HG03460 (cell line): ENCODE results near the gene APBA2.
"Not testable (repeated sequence)": the region's sequence is repeated elsewhere in the genome, so short reads cannot be mapped to it uniquely, and the experiment has no call there.

Experiments
- ATAC-seq: cut with Tn5 transposase; IDR thresholded peaks from one replicate; pipeline ENCODE4 v1.9.1; 2021; ENCODE audit not compliant: unreplicated experiment

APBA2 gene

DNA sequence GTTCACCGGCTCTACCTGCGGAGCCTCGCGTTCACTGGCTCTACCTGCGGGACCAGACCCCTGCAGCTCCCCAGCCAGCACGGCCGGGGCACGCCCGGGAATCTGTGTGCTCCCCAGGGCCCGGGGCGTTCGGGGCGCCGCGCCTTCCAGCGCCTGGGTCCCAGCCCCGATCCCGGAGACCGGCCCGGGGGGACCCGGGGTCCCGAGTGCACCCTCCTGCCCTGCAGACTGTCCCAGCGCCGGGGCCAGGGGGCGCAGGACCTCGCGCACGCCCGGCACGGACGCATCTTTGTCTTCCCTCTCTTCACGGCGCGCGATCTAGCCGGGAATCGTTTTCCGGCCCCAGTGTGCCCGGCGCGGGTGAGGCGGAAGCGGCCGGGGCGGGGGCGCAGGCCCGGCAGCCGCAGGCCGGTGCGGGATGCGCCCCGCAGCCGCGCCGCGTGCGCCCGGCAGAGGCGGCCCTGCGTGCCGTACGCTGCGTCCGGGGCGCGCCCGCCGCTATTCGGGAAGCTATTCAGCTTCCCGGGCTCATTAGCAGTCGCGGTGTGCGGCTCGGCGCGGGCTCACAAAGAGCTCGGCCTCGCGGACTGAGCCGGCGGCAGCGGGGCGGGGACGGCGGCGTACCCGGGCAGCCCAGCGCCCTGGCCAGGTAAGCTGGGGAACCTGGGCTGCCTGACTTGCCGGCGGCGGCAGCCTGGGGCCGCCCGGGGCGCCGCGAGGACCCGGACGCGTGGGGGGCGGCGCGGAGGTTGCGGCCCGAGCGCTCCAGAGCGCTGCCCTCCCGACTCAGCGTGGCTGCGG lies at the start of gene APBA2:
Gene APBA2, plus strand, starts transcription at position 345 of the 801 bp plus-strand sequence. CDS start 167,911 bp downstream, outside the sequence.
- no peak for ATAC-seq

DNA sequence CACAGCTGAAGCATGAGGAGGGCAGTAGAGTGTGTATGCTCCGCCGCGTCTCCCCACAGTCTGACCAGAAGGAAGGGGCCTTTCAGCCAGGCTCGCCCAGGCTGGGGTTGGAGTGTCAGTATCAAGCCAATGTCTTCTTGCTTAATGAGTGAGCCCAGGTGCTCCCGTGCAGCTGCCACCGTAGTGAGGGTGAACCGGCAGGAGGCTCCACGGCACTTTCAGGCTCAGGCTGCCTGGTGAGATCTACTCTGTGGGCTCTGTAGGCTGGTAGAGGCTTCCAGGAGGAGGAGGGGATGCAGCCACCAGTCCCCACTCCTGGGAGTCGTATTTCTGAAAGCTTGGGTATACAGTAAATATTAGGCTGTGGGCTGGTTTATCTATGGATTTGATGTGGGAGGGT lies 45.5 kb upstream of the APBA2 start:
- ATAC-seq, result not testable (repeated sequence)

DNA sequence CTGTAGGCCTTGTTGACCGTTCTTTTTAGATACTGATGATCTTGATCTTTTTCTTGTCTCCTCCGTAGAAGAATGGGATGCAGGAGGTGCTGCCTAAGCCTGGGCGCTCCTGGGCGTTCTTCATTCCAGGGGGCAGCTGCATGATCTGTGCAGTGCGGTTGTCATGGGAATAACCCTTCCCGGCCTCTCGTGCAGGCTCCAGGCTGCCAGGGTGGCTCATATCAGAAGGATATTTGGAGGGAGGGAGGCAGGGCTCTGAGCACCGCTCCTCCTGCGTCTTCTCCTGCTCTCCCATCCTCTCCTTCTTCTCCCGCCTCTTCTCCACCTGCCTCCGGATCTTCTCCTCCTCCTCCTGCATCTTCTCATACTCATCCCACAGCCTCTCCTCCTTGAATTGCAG lies 43.6 kb upstream of the APBA2 start:
- not testable (repeated sequence) for ATAC-seq

DNA sequence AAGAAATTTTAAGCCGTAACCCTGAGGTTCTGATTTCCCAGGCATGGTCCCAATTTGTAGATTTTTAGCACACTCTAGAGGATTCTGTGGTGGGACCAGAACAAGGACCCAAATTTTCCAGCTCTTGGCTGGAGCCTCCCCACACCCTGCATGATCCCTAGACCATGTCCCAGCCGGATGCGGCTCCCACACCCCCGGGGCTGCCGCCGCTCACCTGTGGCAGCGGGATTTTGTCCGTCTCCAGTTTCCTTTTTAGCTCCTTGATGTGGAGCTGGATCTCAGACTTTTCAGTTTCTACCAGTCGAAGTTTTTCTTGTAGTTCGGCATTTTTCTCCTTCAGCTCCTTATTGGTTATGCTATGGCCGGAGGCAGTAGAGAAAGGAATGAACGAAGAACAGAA lies 42.3 kb upstream of the APBA2 start:
- ATAC-seq, result not testable (repeated sequence)

DNA sequence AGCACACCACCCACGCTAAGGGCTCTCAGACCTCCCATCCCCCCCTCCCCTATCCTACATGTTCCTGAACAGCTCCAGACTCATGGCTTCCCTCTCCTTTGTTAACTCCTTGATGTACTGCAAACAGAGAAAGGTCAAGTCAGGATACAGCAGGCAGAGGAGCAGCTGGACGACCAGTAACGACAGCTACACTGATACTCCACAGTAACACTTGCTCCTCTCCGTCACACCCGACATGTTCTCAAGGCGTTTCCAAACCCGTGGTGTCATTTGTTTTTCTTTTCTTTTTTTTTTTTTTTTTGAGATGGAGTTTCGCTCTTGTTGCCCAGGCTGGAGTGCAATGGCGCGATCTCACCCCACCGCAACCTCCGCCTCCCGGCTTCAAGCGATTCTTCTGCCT lies 41.6 kb upstream of the APBA2 start:
- ATAC-seq, result not testable (repeated sequence)

DNA sequence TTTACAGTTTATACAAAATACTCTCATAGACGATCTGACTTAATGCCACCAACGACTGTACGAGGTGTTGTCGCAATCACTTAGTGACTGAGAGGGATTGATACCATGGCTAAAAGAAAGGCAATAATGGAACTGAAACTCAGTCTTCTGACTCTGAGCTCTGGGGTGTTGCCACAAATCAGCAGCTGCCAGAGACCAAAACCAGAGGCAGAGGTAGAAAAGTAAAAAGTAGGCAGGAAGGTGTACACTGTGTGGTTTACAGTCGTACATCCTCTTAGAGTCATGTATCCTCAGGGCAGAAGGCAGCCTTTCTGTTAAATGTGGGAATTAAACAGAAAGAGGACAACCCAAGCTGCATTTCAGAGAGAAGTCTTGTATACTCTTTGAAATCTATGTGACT lies 38.5 kb upstream of the APBA2 start:
- ATAC-seq, result peak; percentile 95

DNA sequence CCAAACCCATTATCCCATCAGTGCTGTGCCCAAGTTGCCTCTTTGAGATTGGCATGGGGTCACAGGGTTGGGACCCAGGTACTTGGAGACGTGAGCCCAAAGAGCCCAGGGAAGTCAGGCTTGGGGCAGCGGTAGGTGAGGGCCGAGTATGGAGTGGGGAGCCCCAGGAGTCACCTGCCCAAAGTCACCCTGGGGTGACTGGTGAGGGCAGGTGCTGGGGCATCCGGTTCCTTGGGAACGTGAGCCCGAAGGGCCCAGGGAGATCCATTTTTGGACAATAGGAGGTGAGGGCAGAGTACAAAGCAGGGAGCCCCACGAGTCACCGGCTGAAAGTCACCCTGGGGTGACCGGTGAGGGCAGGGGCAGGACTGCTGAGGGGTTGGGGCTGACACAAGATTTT lies 37.8 kb upstream of the APBA2 start:
- not testable (repeated sequence) for ATAC-seq

DNA sequence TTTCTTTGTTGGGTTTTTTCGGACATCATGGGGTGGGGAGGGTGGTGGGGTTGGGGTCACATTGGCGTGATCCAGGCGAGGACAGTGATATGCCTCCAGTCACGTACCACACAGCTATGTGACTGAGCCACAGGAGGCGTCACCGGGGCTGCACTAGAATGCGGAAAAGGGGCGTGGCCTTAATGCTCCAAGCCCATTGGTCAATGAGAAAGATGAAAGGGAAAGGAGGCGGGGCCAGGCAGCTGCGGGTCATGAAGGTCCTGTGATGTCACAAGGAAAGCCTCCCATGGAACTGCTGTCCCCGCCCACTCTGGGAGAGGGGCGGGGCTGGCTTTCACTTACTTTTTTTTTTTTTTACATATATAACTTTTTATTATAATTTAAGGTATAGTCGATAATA lies 37.3 kb upstream of the APBA2 start, which contains the start of gene GOLGA6L7:
Gene GOLGA6L7, minus strand, starts transcription at position 124 of the 400 bp plus-strand sequence. Its CDS starts 95 bp downstream, at position 29.
- not testable (repeated sequence) for ATAC-seq

DNA sequence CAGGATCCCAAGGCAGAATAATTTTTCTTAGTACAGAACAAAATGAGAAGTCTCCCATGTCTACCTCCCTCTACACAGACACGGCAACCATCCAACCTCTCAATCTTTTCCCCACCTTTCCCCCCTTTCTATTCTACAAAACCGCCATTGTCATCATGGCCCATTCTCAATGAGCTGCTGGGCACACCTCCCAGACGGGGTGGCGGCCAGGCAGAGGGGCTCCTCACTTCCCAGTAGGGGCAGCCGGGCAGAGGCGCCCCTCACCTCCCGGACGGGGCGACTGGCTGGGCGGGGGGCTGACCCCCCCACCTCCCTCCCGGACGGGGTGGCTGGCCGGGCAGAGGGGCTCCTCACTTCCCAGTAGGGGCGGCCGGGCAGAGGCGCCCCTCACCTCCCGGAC lies 36.5 kb upstream of the APBA2 start:
- not testable (repeated sequence) for ATAC-seq

DNA sequence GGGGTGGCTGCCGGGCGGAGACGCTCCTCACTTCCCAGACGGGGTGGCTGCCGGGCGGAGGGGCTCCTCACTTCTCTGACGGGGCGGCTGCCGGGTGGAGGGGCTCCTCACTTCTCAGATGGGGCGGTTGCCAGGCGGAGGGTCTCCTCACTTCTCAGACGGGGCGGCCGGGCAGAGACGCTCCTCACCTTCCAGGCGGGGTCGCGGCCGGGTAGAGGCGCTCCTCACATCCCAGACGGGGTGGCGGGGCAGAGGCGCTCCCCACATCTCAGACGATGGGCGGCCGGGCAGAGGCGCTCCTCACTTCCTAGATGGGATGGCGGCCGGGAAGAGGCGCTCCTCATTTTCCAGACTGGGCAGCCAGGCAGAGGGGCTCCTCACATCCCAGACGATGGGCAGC lies 36.0 kb upstream of the APBA2 start:
- not testable (repeated sequence) for ATAC-seq

DNA sequence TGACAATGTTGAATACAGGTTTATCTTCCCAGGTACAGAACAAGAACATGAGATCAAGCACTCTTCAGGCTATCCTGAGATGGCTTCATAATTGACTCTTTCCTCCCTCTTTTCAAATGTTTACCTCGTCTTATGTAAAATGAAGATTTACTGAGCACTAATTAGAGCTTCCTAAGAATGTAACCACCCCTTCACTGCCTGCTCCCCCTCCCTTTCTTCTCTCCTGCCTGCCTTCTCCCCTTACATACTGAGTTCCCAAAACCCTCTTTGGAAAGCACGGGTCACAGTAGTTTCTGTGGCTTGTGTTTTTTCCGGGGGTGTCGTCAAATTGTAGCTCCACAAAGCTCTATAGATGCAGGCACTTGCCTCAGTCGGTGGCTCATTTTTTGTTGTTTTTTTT lies 32.1 kb upstream of the APBA2 start:
- not testable (repeated sequence) for ATAC-seq

DNA sequence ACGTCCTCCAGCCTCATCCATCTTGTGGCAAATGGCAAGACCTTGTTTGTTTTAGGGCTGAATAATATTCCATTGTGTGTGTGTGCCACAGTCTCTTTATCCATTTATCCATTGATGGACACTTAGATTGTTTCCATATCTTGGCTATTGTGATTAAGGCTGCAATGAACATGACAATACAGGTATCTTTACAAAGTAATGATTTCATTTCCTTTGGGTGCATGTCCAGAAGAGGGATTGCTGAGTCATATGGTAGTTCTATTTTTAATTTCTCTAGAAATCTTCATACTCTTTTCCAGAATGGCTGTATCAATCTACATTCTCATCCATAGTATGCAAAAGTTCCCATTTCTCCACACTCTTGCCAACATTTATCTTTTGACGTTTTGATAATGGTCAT lies 31.2 kb upstream of the APBA2 start:
- not testable (repeated sequence) for ATAC-seq

DNA sequence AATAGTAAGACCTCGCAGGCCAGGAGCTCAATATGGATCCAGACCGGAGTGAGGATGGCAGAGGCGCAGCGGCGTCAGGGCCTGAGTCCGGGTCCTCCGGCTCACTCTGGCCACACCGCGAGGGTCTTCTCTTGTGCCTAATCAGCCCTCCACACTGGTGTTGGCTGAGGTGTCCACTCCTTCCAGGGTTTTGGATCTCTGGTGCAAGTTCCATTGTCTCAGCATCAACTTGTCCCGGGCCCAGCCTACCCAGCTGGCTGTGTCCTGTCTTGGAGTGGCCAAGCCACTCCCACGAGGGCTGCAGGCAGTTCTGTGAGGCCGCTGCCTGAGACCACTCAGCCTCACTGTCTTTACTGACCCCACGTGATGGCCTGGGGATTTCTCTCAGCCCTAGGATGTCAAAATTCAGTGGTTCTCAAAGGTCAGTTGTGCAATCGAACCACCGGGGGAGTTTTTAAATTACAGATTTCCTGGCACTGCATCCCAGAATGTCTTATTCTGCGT lies 24.7 kb upstream of the APBA2 start:
- no peak for ATAC-seq

DNA sequence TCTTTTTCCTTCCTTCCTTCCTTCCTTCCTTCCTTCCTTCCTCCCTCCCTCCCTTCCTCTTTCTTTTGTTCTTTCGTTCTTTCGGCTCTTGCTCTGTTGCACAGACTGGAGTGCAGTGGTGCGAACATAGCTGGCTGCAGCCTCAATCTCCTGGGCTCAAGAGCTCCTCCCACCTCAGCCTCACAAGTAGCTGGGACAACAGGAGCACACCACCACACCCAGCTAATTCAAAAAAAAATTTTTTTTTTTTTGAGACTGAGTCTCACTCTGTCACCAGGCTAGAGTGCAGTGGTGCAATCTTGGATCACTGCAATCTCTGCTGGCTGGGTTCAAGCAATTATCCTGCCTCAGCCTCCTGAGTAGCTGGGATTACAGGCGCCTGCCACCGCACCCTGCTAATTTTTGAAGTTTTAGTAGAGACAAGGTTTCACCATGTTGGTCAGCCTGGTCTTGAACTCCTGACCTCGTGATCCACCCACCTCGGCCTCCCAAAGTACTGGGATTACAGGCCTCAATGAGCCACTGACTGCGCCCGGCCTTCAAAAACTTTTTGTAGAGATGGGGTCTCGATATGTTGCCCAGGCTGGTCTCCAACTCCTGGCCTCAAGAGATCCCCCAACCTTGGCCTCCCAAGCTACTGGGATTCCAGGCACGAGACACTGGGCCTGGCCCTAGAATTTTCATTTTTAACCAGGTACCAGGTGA lies 24.0 kb upstream of the APBA2 start:
- not testable (repeated sequence) for ATAC-seq

DNA sequence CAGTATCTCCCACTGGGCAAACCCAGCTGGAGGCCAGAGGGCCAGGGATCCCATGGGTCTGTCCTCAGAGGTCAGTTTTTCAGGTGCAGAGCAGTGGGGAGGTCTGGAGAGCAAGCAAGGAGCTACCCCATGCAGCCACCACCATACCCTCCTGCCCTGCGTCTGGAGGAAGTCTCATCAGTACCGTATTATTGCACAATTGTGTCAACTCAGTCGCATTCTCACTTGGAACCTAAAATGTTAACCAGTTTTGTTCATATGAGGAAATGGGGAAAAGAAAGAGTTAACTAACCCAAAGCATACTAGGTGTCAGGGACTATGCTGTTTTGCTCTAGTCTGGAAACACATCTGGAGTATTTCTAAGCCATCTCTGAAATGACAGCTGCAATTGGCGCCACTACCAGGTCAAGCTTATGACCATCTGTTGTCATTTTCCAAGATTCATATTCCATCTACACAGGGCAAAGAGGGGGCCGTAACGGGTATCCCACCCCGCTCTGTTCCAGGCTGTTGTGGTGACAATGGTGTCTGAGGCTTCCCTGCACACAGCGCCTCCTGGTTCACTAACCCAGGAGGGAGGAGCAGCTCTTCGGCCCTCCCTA lies 16.9 kb upstream of the APBA2 start:
- no peak for ATAC-seq

DNA sequence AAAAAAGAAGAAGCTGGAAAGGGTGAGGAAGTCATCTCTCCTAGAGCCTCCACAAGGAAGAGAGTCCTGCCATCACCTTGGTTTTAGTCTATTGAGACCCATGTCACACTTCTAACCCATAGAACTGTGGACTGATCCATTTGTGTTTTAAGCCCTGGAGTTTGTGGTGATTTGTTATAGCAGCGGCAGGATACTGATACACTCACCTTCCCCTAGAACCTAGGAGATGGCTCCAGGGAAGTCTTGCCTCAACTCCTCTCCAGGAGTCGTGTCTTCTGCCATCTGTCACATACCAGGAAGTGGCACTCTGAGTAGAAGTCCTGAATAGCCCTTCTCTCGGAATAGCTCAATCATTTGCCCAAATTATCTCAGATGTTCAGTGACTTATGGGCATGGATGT lies 14.6 kb upstream of the APBA2 start:
- no peak for ATAC-seq

DNA sequence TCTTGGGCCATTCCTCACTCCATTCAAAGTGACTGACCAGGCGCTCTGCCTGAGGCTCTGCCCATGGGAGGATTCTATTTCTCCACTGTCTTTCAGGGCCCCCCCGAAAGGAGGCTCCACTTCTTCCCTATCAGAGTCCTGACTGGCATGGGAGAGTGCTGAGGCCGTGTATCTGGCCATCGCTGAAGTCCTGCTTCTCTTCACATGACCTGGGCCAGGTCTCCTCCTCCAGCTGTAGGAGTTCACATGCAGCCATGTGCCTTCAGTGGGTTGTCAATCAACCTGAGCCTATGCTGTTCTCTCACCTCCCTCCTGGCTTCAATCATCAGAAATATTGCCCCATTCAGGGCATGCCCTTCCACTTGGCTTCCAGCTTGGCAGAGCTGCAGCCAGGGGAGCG lies 12.8 kb upstream of the APBA2 start:
- no peak for ATAC-seq

DNA sequence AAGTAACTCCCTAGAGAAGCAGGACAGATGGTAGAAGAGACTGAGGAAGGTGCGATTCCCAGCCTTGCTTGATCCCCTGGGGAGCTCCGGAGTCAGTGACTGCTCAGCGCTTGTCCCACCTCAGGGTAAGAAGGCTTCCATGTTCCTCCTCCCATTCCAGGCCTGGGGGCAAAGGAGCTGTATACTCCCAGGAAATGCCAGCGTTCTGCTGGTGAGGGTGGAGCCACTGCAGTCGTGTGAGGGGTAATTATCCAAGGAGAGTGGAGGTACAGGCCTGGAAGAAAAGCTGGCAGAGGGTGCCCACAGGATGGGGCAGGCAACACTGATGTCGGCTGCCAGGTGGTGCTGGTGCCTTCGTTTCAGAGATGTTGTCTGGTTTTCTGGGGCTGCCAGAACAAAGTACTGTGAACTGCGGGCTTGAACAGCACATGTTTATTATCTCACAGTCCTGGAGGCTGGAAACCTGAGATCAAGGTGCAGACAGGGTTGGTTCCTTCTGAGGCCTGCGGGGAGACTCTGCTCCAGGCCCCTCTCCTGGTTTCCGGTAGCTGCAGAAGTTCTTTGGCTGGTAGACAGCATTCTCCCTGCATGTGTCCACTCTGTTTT lies 12.1 kb upstream of the APBA2 start:
- ATAC-seq, result no peak

DNA sequence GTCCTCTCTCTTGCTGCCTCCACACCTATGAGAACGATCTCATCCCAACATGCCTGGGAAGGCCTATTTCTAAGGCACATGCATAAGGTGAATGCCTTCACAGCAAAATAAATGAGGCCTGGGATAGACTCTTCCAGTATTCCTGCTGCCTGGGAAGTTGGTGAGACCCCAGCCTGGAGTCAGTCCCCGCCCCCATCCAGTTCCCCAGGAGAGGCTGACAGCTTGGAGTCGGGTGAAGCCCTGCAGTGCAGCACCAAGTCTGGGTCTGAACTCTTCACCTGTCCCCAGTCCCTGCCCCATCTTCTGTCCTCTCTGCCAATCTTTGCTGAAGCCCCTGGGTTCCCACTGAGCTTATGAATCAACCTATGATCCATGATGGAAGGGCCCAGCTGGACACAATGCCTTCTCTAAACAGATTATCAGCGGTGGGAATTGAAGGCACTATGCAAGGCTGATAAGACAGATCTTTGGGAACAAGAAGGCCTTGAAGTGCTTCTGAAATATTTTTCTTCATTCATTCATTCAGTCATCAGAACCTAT lies 10.2 kb upstream of the APBA2 start:
- ATAC-seq, result no peak

DNA sequence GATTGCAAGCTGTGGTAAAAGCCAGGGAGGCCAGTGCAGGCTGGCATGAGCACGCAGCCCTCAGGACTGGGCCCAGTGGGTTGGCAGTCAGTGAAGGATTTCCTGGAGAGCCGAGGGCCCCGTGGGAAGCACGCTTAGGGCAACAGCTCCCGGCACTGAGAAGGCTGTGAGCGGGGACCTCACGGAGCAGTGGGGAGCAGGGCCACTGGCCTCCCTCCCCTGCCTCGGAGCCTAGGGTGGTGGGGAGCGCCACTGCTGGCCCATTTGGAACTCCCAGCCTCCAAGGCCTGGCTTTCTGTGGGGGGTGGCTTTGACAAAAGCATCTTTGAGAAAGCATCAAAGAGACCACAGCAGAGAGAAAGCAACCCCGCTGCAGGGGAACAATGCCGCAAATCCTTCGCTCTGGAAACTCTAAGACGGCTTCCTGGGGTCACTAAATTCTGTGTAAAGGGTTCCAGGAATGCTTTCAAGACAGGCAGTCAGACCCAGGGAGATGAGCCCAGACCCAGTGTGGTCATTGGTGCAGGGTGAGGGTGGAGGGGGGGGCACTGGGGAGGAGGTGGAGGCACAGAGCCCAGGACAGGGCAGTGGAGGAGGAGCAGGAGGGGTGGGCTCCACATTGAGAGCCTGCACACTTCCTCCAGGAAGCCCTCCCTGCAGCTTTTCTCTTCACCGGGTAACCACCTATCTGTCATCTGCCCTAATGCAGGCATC lies 9.5 kb upstream of the APBA2 start:
- ATAC-seq, result no peak
